SK-N-MC (cell line): ENCODE measurements around the gene SDSL.

Source experiments
- EZH2 ChIP-seq: fragments of 200-600 bp; sonication (generic); IDR thresholded peaks from one replicate; pipeline ENCODE4 v1.6.1; 2017; ENCODE audit warnings: antibody characterized with exemption
- FOXP2 ChIP-seq: optimal IDR thresholded peaks from 2 replicates; pipeline ENCODE3; 2011; ENCODE audit warnings: mild to moderate bottlenecking, moderate library complexity; ENCODE audit not compliant: insufficient read depth; ENCODE audit errors: extremely low read length, control extremely low read depth
- POLR2AphosphoS5 ChIP-seq: IDR thresholded peaks from 2 replicates; pipeline ENCODE4 v1.6.1; 2012; ENCODE audit warnings: mild to moderate bottlenecking, low read depth, low read length, borderline replicate concordance

GRCh38 chr12:113424915-113425823 lies 3.0 kb downstream of the SDSL start:
- TF ChIP-seq EZH2 (no peak), POLR2AphosphoS5 (no peak), FOXP2 (no peak)
